Measurements from ENCODE around the gene KCNMA1.
"Not testable (repeated sequence)": the region's sequence is repeated elsewhere in the genome, so short reads cannot be mapped to it uniquely, and the experiment has no call there.

KCNMA1 gene

DNA sequence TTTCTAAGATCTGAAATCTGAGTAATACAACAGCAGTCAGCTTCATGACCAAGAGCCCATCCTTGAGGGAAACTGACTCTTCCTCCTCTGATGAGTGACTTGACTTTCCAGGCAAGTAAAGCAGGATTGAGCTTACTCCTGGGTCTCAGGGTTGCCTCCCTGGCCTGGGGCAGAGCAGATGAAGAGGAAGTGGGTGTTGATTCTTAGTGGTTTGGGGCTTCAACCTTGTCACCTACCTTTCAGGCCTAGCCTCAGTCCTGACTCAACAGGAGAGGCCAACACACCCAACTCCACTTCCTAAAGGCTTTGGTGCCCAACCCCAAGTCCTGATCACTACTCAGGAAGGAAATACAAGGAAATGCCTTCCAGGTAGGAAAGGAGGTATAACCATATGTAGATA is 54.1 kb downstream of the KCNMA1 start:
- no peak for DNase-seq (ENCODE audit: low read depth)

DNA sequence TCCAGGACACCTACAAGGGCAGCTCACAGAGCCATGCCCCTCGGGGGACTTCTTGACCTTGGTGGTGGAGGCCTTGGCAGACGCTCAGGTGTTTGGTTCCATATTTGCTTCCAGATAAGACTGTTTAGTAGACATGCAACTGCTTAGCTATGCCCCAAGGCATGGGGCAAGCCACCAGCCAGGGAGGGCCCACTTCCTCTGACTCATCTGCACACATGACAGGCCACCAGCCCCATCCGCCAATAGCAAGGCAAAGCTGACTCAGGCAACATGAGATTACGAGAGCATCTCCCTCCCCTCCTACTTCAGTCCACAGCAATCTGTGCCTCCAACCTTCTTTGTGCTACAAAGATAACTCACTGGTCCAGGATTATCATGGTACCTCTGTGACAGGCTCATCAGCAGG is 54.9 kb downstream of the KCNMA1 start:
- DNase-seq (ENCODE audit: low read depth), result no peak

DNA sequence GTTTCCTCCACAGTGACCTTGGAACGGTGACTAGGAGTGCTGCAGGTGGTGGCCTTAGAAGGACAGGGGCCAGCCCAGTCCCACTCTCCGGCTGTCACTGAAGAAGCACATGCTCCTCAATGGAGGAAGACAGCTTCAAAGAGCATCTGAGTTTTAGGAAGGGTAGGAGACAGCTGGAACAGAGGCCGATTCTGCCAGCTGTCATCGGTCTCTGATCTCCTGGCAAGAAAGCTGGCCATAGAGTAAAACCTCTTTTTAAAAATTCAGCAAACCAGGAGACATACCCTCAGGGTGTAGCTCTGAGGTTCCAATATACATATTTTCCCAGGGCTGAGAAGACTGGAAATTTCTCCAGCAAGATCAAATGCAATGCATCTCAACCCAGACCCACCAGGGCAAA is 55.9 kb downstream of the KCNMA1 start:
- no peak for DNase-seq (ENCODE audit: low read depth)

DNA sequence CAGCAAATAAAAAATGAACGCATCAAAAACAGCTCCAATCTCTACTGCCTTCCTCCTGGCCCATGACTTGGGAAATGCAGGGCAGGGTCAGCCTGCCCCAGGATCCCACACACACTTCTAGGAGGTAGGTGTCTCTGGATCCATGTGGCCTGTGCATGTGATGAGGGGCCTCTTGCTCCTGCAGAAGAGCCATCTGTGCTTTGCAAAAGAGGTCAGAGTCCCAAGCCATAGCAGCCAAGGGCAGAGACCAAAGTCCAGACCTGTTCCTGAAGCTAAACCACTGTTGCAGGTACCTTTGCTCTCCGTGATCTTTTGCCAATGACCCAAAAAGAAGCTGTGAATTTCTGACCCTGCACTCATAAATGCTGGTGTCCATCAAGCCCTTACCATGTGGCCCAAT is 57.1 kb downstream of the KCNMA1 start:
- no peak for DNase-seq (ENCODE audit: low read depth)

DNA sequence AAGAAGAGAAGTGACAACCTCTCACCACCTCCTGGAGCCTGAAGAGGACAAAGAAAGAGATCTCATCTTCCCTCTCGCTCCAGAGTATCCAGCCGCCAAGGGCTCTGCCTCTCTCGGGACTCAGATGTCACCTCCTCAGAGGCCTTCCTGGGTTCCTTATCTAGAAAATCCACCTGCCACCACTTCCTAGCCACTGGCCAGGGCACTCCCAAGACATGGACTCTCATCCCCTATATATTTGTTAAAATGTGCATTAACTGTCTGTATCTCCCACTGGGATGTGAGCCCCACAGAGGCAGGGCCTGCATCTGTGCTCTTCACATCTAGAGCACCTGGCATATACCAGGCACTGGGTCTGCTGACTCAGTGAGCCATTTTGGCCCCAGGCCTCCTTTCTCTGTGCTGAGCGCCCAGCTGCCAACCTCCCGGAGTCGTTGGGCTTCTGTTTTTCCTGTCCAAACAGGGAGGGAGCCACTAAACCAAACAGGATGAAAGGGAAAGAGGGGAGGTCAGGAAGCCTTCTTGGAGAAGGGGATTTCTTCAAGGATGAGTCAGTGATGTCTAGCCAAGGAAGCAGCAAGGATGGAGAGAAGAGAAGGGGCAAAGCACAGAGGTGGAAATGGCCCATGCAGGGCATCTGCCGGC is 58.9 kb downstream of the KCNMA1 start:
- no peak for DNase-seq (ENCODE audit: low read depth)

DNA sequence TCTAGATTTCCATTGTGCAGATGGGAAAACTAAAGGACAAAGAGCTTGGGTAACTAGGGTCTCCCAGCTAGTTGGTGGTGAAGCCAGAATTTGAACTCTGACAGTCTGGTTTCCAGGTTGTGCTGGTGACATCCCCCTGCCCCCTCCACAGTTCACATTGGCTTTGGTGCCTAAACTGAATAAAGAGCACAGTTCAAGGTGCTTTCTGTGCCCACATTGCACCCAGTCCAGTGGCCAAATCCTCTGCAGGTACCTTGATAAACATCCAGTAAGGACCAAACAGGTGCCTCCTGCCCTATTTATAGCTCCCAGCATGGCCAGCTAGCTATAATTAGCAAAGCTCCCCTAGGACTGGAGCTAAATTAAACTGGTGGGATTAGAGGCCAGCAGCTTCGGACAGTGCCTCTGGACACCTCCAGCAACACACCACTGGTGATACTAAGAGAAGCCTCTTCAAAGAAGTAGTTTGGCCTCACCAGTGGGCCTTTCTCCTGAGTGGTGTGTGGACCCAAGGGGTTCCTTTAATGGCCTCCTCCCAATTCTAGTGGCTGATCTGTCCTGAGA is 59.9 kb downstream of the KCNMA1 start:
- no peak for DNase-seq (ENCODE audit: low read depth)

DNA sequence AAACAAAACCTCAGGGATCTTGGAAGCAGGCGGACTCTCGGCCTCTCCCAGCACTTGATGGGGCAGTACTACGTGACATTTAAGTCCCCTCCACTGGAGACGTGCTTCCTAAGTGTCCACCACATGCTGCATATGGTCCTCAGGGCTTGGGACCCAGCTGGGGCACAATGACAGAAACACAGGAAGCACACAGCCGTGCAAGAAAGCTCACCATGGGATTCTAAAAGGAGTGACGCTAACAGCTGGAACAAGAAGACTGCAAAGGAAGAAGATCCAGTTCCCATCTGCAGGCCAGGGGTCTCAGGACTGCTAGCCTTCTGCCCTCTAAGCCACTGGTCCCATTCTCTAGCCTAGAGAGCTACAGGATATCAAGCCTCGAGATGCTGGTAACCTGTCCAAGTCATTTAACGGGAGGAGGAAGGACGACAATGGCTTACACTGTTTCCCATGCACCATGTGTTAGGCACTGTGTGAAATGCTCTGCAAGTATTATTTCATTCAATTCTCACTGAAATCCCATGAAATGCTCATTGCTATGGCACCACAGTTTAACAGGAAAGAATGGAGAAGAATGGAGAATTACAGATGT is 61.1 kb downstream of the KCNMA1 start:
- no peak for DNase-seq (ENCODE audit: low read depth)

DNA sequence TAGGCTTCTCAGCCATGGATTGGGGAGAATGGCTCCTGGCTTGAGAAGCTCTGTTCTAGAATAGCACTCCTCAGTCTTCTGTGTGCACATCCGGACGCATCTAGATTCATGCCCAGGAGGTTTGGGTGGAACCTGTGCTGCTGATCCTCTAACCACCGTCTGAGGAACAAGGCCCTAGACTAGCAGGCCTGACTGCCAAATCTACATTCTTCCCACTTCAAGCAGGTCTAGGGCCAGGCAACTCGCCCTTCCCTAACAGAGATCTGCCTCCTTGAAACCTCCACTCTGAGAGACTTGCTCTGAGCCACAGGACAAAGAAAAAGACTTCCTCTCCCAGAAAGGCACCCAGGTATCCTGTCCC is 61.6 kb downstream of the KCNMA1 start:
- no peak for DNase-seq (ENCODE audit: low read depth)

DNA sequence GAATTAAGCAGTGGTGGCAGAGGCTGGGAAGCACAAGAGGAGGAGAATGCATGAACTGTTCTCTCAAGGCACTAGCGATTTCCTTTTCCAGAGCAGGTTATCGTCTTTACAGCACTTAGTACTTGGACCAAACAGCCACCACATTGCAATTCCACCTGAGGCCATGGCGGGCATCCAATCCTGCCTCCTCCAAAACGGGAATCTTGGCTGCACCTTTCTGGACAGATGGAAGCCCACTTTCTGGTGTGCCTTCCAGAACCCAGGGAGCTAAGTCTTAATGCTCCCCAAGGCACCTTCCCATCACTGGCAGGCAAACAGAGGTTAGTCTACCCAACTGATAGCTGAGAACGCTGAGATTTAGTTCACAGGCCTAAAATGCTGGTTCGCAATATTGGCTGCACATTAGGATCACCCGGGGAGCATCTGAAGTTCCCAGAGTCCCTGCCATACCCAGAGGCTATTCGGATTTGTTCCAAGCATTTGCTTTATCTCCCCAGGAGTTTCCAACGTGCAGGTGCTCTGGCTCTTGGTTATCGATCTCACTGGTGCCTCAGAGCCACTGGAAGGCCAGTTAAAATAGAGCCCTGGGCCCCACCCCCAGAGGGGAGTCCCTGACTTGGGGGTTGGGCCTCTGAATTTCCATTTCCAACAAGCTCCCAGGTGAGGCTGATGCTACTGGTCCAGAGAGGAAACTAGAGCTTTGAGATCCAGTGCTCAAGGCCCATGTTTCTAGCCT is 62.2 kb downstream of the KCNMA1 start:
- no peak for DNase-seq (ENCODE audit: low read depth)

DNA sequence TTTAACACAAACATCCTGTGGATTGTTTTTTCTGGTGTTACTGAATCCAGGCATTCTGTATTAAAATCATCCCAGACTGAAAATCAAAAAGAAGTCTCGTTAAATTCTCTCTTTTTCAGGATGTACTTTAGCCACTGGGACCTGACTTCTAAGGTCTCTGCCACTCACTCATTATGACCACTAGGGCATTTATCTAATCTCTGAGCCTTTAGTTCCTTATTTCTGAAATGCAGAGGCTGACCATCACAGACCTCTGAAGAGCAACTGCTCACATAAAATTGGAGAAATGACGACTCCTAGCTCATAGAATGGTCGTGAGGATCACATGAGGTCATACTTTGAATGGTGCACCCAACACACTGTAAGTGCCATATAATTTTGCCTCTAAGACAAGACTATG is 63.2 kb downstream of the KCNMA1 start:
- DNase-seq (ENCODE audit: low read depth), result no peak

DNA sequence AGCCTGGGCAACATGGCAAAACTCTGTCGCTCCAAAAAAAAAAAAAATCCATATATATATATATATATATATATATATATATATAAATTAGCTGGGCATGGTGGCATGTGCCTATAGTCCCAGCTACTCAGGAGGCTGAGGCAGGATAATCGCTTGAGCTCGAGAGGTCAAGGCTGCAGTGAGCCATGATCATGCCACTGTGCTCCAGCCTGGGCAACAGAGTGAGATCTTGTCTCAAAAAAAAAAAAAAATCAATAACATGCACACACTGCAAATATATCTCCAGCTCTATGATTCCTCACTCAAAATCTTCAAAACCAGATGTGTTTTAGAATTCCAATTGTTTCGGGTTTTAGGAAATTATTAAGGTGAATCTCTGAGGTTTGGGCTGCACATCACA is 65.1 kb downstream of the KCNMA1 start:
- not testable (repeated sequence) for DNase-seq (ENCODE audit: low read depth)

DNA sequence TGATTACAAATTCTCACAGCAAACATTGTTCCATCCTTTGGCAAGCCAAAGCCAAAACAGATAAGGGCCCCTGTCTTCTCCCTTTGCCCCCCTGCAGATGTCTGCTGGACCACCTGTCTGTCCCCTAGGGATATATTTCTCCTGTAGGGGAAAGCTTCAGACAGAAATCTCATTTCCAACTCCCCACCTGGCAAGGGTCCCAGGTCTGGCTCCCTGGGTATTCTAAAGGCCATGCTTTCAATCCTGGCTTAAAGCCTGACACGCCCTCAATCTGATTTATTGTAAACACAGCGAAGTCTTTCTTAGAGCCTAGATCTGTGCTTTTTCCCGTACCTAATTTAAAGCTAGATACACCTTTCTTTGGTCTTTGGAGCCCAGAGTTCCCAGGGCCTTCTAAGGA is 66.1 kb downstream of the KCNMA1 start:
- DNase-seq (ENCODE audit: low read depth), result no peak

DNA sequence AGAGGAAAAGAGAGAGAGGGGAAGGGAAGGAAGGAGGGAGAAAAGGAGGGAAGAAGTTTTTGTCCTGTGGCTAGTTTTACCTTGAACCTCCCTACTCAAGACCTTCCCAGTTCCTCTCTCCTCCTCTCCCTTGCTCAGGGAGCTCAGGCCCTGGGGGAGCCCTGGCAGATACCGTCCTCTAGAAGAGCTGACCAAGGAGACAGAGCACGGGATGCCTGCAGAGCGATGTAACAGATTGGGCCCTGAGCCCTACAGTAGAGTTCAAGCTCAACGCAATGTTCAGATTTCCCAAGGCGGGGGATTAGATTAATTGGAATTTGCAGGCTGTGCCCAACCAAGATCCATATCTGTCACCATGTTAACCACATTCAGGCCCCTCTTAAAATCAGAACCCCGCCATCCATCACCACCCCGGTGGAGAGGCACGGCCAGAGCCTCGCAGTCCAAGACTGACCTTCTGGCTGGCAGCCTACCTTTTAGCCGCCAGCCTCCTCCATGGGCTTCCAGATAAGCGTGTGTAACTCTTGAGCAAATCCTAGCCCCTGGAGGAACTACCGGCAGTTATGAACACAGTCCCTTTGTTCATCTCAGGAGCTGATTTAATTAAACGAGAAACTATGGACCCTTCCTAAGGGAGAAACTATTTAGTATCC is 70.6 kb downstream of the KCNMA1 start:
- no peak for DNase-seq (ENCODE audit: low read depth)

DNA sequence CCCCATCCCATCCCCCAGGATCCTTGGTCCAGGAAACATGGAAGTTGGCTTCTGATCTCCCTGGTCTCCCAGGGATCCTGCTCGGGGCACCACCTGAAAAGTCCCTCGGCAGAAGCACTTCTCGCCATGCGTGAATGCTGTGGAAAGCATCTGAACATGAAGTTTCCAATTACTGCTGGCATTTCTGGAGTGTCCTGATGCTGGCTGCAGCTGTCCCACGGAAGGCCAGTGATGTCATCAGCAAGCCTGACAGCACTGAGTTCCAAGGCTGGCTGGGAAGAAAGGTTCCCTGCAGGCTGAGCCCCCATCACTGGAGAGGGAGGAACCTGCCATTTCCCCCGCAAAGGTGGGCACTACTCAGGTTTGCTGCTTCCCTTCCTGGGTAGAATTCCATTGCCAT is 71.4 kb downstream of the KCNMA1 start:
- no peak for DNase-seq (ENCODE audit: low read depth)

DNA sequence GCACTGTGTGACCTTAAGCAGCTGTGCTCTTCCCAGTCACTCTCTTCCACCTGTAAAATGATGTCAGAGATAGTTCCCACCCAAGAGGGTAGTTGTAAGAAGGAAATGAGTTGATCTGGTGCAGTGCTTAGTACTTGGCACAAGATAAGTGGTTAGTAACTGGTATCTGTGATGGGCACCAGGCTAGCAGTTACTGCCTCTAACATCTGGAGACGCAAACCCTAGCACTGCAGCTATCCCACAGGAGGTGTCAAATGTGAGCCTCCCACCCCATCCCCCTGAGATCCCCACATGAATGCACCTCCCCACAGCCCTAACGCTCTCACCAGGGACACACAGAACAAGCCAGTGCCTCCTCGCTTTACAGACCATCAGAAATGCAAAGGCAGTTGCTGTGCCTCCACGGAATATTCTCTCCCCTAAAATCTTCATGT is 72.0 kb downstream of the KCNMA1 start:
- DNase-seq (ENCODE audit: low read depth), result no peak

DNA sequence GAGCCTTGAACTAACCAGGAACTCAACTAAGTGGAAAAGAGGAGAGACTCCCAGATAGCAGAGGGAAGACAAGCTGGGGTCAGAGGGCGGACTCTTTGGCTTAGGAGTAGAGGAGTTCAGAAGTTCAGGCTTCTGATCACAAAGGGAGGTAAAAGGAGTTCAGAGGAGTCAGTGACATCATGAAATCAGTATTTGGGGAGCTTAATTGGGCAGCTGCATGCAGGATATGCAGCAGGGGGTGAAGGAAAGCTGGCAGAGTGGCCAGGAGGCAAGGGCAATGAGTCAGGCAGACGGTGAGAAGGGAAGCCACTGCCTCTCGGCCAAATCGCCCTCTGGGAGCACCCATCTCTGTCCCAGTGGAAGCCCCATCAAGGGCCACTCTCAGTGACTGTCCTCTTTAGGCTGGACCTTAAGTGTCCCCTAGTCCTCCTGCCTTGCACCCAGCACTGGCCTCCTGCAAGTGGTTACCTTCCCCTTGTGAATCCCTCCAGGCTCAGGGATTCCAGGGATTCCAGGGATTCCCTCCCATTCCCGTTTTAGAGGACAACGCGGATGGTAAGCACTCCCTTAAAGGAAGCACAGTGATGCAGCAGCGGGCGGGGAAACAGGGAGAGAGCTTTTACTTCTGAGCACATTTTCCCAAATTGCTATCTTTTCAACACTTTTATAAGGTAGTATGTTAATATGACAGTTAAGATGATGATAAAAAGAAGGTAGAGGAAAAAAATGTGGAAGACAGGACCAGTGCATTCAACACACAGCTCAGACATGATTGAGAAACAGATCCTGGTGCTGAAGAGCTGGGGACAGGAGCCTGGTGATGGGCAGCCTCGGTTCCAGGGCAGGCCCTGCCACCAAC is 72.6 kb downstream of the KCNMA1 start:
- no peak for DNase-seq (ENCODE audit: low read depth)

DNA sequence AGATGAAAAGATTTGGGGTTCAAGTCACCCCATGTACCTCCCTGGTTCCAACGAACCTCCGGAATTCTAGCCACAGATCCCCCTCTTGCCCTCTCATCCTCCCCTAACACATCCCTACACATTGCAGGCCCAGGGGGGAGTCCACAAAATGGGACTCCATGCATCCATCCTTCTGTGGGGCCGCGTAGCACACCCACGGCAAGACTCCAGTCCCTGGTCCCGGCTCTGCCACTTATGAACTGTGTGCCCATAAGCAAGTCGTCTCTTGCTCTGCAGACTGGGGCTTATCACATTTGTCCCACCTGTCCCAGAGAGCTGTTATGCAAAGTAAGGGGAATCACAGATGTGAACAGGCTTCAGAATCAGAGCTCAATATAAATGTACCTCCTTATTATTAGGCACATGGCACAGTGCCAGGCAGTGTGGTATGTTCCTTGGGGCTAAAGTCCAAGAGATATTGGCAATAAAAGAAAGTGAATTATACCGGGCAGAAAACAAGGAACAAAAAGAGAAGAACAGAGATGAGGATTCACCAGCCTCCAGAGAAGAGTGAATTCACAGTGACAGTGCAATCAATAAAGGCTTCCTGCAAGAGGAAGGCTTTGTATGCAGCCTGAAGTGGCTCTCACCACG is 73.9 kb downstream of the KCNMA1 start:
- no peak for DNase-seq (ENCODE audit: low read depth)

DNA sequence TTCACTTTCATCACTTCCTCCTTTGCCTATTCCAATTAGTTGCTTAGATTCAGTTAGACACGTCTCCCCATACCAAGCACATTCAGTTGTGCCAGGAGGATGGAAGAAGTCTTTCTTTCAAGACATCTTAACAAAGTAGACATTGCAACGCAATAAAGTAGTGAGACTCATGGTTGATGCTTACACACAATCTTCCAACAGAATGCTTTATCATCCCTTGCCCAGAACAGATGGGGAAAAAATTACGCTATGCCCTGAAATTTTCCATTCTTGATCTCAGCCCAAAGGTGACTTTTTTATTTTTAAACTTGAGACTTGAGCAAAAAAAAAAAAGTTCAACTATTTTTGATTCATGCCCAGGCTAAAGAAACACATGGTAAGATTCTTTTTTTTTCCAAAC is 74.9 kb downstream of the KCNMA1 start:
- no peak for DNase-seq (ENCODE audit: low read depth)

DNA sequence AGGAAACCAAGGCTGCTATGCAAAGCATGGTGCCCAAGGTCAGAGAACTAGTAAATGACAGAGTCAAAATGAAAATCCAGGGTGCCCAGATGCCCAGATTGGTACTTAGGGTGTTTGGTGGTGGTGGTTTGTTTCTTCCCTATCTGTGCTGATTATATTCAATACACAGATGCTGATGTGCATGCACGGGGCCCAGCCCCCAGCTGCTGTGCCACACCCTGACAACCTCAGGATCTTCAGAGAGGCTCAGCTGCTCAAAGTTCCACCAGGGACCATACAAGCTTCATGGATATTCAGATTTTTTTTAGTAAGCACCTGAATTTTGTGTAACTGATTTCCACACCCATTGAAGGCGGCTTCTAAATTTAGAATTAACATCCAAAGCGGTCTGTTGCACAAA is 75.6 kb downstream of the KCNMA1 start:
- no peak for DNase-seq (ENCODE audit: low read depth)

DNA sequence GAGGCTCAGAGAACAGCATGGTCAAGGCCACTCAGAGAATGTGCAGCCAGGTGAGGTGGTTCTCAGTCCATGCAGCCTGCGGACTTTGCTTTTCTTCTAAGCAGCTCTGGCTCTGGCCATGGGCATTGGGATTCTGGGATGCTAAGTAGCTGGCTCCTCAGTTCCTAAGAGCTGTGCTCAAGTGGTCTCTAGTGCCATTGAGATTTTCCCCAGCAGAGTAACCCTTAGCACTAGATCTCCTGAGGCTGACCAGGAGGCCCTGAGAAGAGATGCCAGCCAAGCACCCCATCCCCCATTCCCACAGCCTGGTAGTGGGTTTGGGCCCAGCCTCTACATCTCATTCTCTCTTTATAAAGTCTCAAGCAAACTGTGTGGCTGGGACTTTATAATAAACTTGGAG is 77.1 kb downstream of the KCNMA1 start:
- no peak for DNase-seq (ENCODE audit: low read depth)

DNA sequence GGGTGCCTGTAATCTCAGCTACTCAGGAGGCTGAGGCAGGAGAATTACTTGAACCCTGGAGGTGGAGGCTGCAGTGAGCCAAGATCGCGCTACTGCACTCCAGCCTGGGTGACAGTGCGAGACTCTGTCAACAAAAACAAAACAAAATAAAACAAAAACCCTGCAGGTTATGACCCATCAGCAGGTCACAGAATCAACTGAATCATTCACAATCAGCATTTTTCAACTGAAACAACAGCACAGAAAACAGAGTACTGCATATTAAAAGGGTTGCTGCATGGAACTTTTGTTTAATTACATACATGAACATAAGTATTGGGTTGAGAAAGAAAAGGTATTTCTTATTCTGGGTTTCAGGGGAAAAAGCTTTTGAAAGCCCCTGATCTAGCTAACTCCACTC is 77.6 kb downstream of the KCNMA1 start:
- no peak for DNase-seq (ENCODE audit: low read depth)

Measured in activated T-cell treated with anti-CD3 and anti-CD28 coated beads for 48 hours (primary cell).